RCC 7860 (cell line): ENCODE results near the gene MMP8.

Experiments
- DNase-seq: peaks from one replicate; pipeline ENCODE4 v3.0.0-alpha.2; 2015; ENCODE audit warnings: low spot score
- FAIRE-seq: peaks from 2 replicates; lab custom pipeline; 2012; peaks lifted over from hg19 to GRCh38; lab: Jason Lieb, UNC

The MMP8 gene

GRCh38 chr11:102727890-102728289 is 3.1 kb upstream of the MMP8 start:
- FAIRE-seq (no peak), DNase-seq (peak; percentile 29)

GRCh38 chr11:102722821-102723220 is 1.9 kb downstream of the MMP8 start:
- DNase-seq = no peak
- FAIRE-seq = no peak

GRCh38 chr11:102719620-102720277 is 5.0 kb downstream of the MMP8 start:
- FAIRE-seq = no peak
- DNase-seq = no peak

GRCh38 chr11:102717280-102717679 is 7.5 kb downstream of the MMP8 start:
- FAIRE-seq = no peak
- DNase-seq = no peak

- FAIRE-seq (no peak), DNase-seq (no peak)
Observed at GRCh38 chr11:102716527-102716926, 8.2 kb downstream of the MMP8 start.

GRCh38 chr11:102712137-102712536 is 12.6 kb downstream of the MMP8 start:
- FAIRE-seq = no peak
- DNase-seq = no peak

GRCh38 chr11:102709201-102709945 is 15.4 kb downstream of the MMP8 start:
- FAIRE-seq = no peak

GRCh38 chr11:102708654-102709053 is 16.1 kb downstream of the MMP8 start:
- DNase-seq (no peak), FAIRE-seq (peak; percentile 52)

More at GRCh38 chr11:102709201-102709945, 15.4 kb downstream of the MMP8 start:
- DNase-seq = no peak

GRCh38 chr11:102705626-102706025 is 19.1 kb downstream of the MMP8 start, which contains the start of gene MMP27:
Gene MMP27 (minus strand): TSS chr11:102705769. CDS start chr11:102705714, 55 bp downstream.
- no peak for DNase-seq
- FAIRE-seq = no peak

GRCh38 chr11:102704841-102705240 is 19.9 kb downstream of the MMP8 start:
- FAIRE-seq (no peak), DNase-seq (no peak)

- FAIRE-seq (no peak), DNase-seq (no peak)
Observed at GRCh38 chr11:102703826-102704493, 20.8 kb downstream of the MMP8 start.

- no peak for DNase-seq
- FAIRE-seq = no peak
Observed at GRCh38 chr11:102695201-102695600, 29.6 kb downstream of the MMP8 start.

GRCh38 chr11:102685754-102686153 is 39.0 kb downstream of the MMP8 start:
- DNase-seq = no peak
- FAIRE-seq = no peak

- DNase-seq (no peak), FAIRE-seq (no peak)
Observed at GRCh38 chr11:102685338-102685737, 39.4 kb downstream of the MMP8 start.

GRCh38 chr11:102683277-102683676 is 41.5 kb downstream of the MMP8 start:
- no peak for DNase-seq
- FAIRE-seq = no peak

GRCh38 chr11:102680945-102681344 is 43.8 kb downstream of the MMP8 start:
- DNase-seq (no peak), FAIRE-seq (no peak)

GRCh38 chr11:102678022-102678421 is 46.7 kb downstream of the MMP8 start:
- DNase-seq = no peak
- no peak for FAIRE-seq

- DNase-seq = no peak
- no peak for FAIRE-seq
Observed at GRCh38 chr11:102676084-102676483, 48.7 kb downstream of the MMP8 start.

GRCh38 chr11:102669664-102670063 is 55.1 kb downstream of the MMP8 start:
- no peak for DNase-seq

GRCh38 chr11:102666331-102666957 is 58.3 kb downstream of the MMP8 start:
- DNase-seq (peak; percentile 21), FAIRE-seq (peak; percentile 60)

More at GRCh38 chr11:102669664-102670063, 55.1 kb downstream of the MMP8 start:
- FAIRE-seq = no peak
